Measurements from ENCODE around the gene MED27. TPM values are rescaled to one million over a fixed set of nuclear protein-coding genes. Genes with fewer than 3 reads are reported as not detected.

Gene MED27
- total RNA-seq, 3 donors from 2014 or later = 14.4 to 20.3 (median 15.8) TPM

DNA sequence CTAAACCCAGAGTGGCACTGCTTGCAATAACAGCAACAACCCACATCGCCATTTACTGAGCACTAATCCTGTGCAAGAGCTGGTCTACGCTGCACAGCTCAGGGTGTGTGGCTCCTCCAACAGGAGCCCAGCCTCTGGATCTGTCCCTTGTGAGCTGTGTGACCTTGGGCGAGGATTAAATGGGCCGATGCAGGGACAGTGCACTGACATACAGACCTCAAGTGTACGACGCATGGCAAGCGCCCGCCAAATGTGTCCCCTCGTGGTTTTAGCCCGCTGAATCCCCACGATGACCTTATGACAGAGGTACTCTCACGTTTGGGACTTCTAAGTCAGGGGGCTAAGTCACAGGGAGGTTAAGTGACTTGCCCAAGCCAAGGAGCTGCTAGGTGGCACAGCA, 209.5 kb downstream of the MED27 start:
- Histone ChIP-seq H3K36me3 (no peaks in the 10 kb centered on the region), H3K27me3 (no peaks in the 10 kb centered on the region), H3K27ac (no peak overlapping the region), H3K9me3 (no peaks in the 10 kb centered on the region), H3K4me3 (no peak overlapping the region), H3K4me1 (no peaks in the 10 kb centered on the region)
- DNase-seq (ENCODE audit: low spot score in 2 of 2) = no peak
- intact Hi-C loops (cut with DNase I; ENCODE audit: low total_unique reads) = no loop called here
- TF ChIP-seq CTCF (IDR thresholded peaks at IDR 0.05) (no peak), POLR2AphosphoS5 (IDR thresholded peaks at IDR 0.05) (no peak), POLR2A (IDR thresholded peaks at IDR 0.05) (no peak)

- Histone ChIP-seq H3K4me3 (no peak overlapping the region), H3K27me3 (no peaks in the 10 kb centered on the region), H3K36me3 (no peaks in the 10 kb centered on the region), H3K9me3 (no peaks in the 10 kb centered on the region), H3K27ac (no peak overlapping the region), H3K4me1 (no peaks in the 10 kb centered on the region)
- TF ChIP-seq CTCF (IDR thresholded peaks at IDR 0.05) (no peak), POLR2A (IDR thresholded peaks at IDR 0.05) (no peak), POLR2AphosphoS5 (IDR thresholded peaks at IDR 0.05) (no peak)
- intact Hi-C loops (cut with DNase I; ENCODE audit: low total_unique reads) = no loop called here
- no peak for DNase-seq (ENCODE audit: low spot score in 2 of 2)
Measured at GRCh38 chr9:131869348-131869747, 210.3 kb downstream of the MED27 start.

GRCh38 chr9:131868766-131869165, 210.9 kb downstream of the MED27 start:
- TF ChIP-seq POLR2A (IDR thresholded peaks at IDR 0.05) (no peak), POLR2AphosphoS5 (IDR thresholded peaks at IDR 0.05) (no peak), CTCF (IDR thresholded peaks at IDR 0.05) (no peak)
- Histone ChIP-seq H3K4me1 (no peaks in the 10 kb centered on the region), H3K4me3 (no peak overlapping the region), H3K27me3 (no peaks in the 10 kb centered on the region), H3K36me3 (no peaks in the 10 kb centered on the region), H3K27ac (no peak overlapping the region), H3K9me3 (no peaks in the 10 kb centered on the region)
- intact Hi-C loops (cut with DNase I; ENCODE audit: low total_unique reads) = no loop called here
- DNase-seq (ENCODE audit: low spot score in 2 of 2) = no peak

DNA sequence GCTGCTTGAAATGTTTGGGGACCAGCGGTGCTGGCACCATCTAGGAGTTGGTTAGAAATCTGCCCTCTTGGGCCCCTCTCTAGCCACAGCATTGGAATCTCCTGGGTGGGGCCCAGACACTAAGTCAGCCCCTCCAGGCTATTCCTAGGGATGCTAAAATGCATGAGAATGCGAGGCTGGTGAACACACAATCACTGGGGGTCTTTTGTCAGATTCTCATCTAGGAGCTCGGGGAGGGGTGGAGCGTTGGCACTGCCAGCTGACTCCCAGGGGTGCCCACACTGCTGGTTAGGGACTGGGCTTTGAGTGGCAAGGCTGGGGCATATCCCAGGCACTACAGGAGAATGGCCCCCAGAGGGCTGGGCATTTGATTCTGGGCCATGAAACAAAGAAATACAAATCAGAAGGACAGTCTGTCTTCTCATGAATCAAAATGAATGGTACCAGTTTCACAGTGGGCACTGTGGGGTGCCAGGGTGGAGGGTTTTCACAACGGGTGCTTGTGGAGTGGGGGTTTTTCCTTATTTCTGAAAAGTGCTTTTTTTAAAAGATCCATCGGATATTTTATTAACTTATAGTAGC, 212.0 kb downstream of the MED27 start:
- TF ChIP-seq POLR2AphosphoS5 (IDR thresholded peaks at IDR 0.05) (no peak), POLR2A (IDR thresholded peaks at IDR 0.05) (no peak), CTCF (IDR thresholded peaks at IDR 0.05) (no peak)
- no peak for DNase-seq (ENCODE audit: low spot score in 2 of 2)

GRCh38 chr9:131865446-131866195, 214.0 kb downstream of the MED27 start:
- Histone ChIP-seq H3K9me3 (no peaks in the 10 kb centered on the region), H3K4me3 (no peak overlapping the region), H3K36me3 (no peaks in the 10 kb centered on the region), H3K27ac (no peak overlapping the region), H3K27me3 (no peaks in the 10 kb centered on the region), H3K4me1 (no peaks in the 10 kb centered on the region)
- no peak for DNase-seq (ENCODE audit: low spot score in 2 of 2)
- intact Hi-C loops (cut with DNase I; ENCODE audit: low total_unique reads) = no loop called here
- TF ChIP-seq POLR2AphosphoS5 (IDR thresholded peaks at IDR 0.05) (no peak), POLR2A (IDR thresholded peaks at IDR 0.05) (no peak), CTCF (IDR thresholded peaks at IDR 0.05) (no peak)

More for the DNA sequence above, 212.0 kb downstream of the MED27 start:
- Histone ChIP-seq H3K4me3 (no peak overlapping the region), H3K27ac (no peak overlapping the region), H3K9me3 (no peaks in the 10 kb centered on the region), H3K27me3 (no peaks in the 10 kb centered on the region), H3K36me3 (no peaks in the 10 kb centered on the region), H3K4me1 (no peaks in the 10 kb centered on the region)
- intact Hi-C loops (cut with DNase I; ENCODE audit: low total_unique reads) = no loop called here
